ENCODE data around the gene POC1A. TPM values are rescaled to one million over a fixed set of nuclear protein-coding genes. Genes with fewer than 3 reads are reported as not detected.

The POC1A gene
- total and polyA plus RNA-seq, 2 donors (not counting 3 experiments of a cell fraction or from before 2014, with no cell fraction given): 14.8 to 19.4 TPM

DNA sequence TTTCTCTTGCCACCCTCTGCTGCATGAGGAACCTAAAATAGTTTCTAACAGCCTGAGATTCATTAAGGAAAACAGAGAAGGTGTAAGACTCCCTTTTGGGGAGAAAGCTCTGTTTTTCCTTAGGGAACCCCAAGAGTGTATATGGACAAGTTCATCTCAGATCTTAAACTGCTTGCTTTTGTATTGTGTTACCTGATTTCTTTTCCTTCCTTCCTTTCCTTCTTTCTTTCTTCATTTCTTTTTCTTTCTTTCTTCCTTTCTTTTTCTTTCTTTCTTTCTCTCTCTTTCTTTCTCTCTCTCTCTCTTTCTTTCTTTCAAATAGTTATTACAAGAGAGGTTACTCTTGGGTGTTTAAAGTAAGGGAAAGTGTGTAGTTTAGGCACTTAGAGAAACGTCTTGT, 5.3 kb upstream of the POC1A start:
- FAIRE-seq: no peak

DNA sequence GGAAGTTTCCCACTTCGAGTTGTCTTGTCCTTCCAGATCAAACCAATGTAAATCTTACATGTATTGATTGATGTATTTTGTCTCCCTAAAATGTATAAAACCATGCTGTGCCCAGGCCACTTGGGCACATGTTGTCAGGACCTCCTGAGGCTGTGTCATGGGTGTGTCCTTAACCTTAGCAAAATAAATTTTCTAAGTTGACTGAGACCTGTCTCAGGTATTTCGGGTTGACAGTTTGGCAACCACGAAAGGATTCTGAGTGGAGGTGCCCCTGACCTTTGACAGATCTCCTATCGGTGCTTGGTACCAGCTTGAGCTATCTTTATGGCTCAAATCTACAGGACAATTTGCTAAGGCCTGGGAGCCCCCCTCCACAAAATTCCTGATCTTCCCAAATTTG, 1.7 kb upstream of the POC1A start:
- CTCF ChIA-PET: interaction anchor here (2.0 kb wide), 1 partner anchor 65 kb away, joined by 5 read pairs; no protein-coding TSS in a partner anchor
- POLR2A ChIA-PET: no interaction called here
- no peaks in the 10 kb centered on the region for H3K9me3 ChIP-seq (replicated peaks; ENCODE audit: control insufficient read depth, insufficient read depth, low read length)
- peaks cover 3% of the 10 kb centered on the region for H3K79me2 ChIP-seq (ENCODE audit: control insufficient read depth, insufficient read depth, low read length)
- H3K4me2 ChIP-seq (ENCODE audit: insufficient read depth, low read length): no peak overlapping the region
- TF ChIP-seq POLR2AphosphoS5 (IDR thresholded peaks at IDR 0.05; ENCODE audit: insufficient read depth, low read depth, low read length) (no peak), JUN (IDR thresholded peaks at IDR 0.05; ENCODE audit: borderline replicate concordance, insufficient read depth, insufficient read length, low read depth) (no peak), POLR2A (IDR thresholded peaks at IDR 0.05; ENCODE audit: low read depth, low read length) (no peak)
- no peaks in the 10 kb centered on the region for H3K9me1 ChIP-seq (replicated peaks; ENCODE audit: control insufficient read depth, extremely low read depth, insufficient read depth, low read length)
- intact Hi-C loops (cut with micrococcal nuclease) (loop anchor here (2.0 kb wide), 1 partner anchor 43 kb away; the partner anchor contains the start of gene ALAS1), dilution Hi-C loops (cut with MboI; ENCODE audit: extremely low pct_ligation_motif_present, low sequenced_read_pairs) (no loop called here)
- no peak overlapping the region for H3K27ac ChIP-seq (ENCODE audit: insufficient read depth, low read depth, low read length)
- no peaks in the 10 kb centered on the region for H4K20me1 ChIP-seq (replicated peaks; ENCODE audit: control insufficient read depth, extremely low read depth, insufficient read depth, low read length)
- DNase-seq (ENCODE audit: low read depth, low spot score) (no peak), FAIRE-seq (no peak)
- H3K9ac ChIP-seq (replicated peaks; ENCODE audit: extremely low read depth, insufficient read depth, low read length): no peak overlapping the region
- H3K27me3 ChIP-seq (ENCODE audit: control insufficient read depth in 2 of 2, insufficient read depth in 2 of 2, low read length in 2 of 2): no peaks in the 10 kb centered on the region
- H2AFZ ChIP-seq (ENCODE audit: low read depth, low read length): no peak overlapping the region
- H3K36me3 ChIP-seq (ENCODE audit: control insufficient read depth in 2 of 2, extremely low read depth in 1 of 2, insufficient read depth in 2 of 2, low read length in 2 of 2): no peaks in the 10 kb centered on the region
- no TSS peak for BruUV-seq (replicated peaks)
- no peak overlapping the region for H3K4me3 ChIP-seq (replicated peaks in 1 of 3; ENCODE audit: insufficient read depth in 1 of 3, low read depth in 1 of 3, low read length in 3 of 3)
- peaks cover 14% of the 10 kb centered on the region for H3K4me1 ChIP-seq (ENCODE audit: control insufficient read depth, extremely low read depth, insufficient read depth, low read length)

More for the DNA sequence above, 5.3 kb upstream of the POC1A start:
- ChIA-PET POLR2A (no interaction called here), CTCF (interaction anchor here (0.6 to 3.9 kb wide), 2 partner anchors 11 to 779 kb away, joined by 3 to 11 read pairs; no protein-coding TSS in a partner anchor)
- intact Hi-C loops (cut with micrococcal nuclease): no loop called here
- H3K9ac ChIP-seq (replicated peaks; ENCODE audit: extremely low read depth, insufficient read depth, low read length): no peak overlapping the region
- no peaks in the 10 kb centered on the region for H4K20me1 ChIP-seq (replicated peaks; ENCODE audit: control insufficient read depth, extremely low read depth, insufficient read depth, low read length)
- H3K79me2 ChIP-seq (ENCODE audit: control insufficient read depth, insufficient read depth, low read length): no peaks in the 10 kb centered on the region
- H3K27me3 ChIP-seq (ENCODE audit: control insufficient read depth in 2 of 2, insufficient read depth in 2 of 2, low read length in 2 of 2): peaks cover 0 to 1% of the 10 kb centered on the region in 2 experiments
- dilution Hi-C loops (cut with MboI; ENCODE audit: extremely low pct_ligation_motif_present, low sequenced_read_pairs): no loop called here
- H3K4me1 ChIP-seq (ENCODE audit: control insufficient read depth, extremely low read depth, insufficient read depth, low read length): peaks cover 4% of the 10 kb centered on the region
- TF ChIP-seq MYC (IDR thresholded peaks at IDR 0.05; ENCODE audit: low read depth, low read length): no peak
- no peak for DNase-seq (ENCODE audit: low read depth, low spot score)
- H3K27ac ChIP-seq (ENCODE audit: insufficient read depth, low read depth, low read length): no peak overlapping the region
- no peaks in the 10 kb centered on the region for H3K9me3 ChIP-seq (replicated peaks; ENCODE audit: control insufficient read depth, insufficient read depth, low read length)
- no peak overlapping the region for H3K4me2 ChIP-seq (ENCODE audit: insufficient read depth, low read length)
- no peak overlapping the region for H3K4me3 ChIP-seq (replicated peaks in 1 of 3; ENCODE audit: insufficient read depth in 1 of 3, low read depth in 1 of 3, low read length in 3 of 3)
- no peaks in the 10 kb centered on the region for H3K36me3 ChIP-seq (ENCODE audit: control insufficient read depth in 2 of 2, extremely low read depth in 1 of 2, insufficient read depth in 2 of 2, low read length in 2 of 2)
- no TSS peak for BruUV-seq (replicated peaks)
- no peaks in the 10 kb centered on the region for H3K9me1 ChIP-seq (replicated peaks; ENCODE audit: control insufficient read depth, extremely low read depth, insufficient read depth, low read length)
- no peak overlapping the region for H2AFZ ChIP-seq (ENCODE audit: low read depth, low read length)

Data from endothelial cell of umbilical vein (primary cell).